ENCODE results near the gene ARPP21.
"Not testable (repeated sequence)": the region's sequence is repeated elsewhere in the genome, so short reads cannot be mapped to it uniquely, and the experiment has no call there.

Gene ARPP21

DNA sequence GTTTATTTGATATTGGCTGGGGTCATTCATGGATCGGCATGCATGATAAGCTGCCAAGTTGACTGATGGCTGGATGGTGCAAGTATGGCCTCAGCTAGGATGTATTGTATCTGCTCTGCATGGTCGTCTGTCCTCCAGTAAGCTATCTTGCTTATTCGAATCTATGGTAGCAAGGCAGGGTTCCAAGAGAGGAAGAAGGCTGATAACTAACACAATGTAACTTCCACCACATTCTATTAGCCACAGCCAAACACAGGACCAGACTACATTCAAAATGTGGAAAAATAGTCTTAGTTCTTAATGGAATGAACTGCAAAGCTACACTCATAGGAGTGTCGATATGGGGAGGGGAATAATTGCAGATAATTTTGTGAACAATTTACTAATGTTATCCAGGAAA is 175.2 kb downstream of the ARPP21 start:
- Histone ChIP-seq H3K36me3 (no peaks in the 10 kb centered on the region), H3K27me3 (ENCODE audit: insufficient read depth, low read depth, severe bottlenecking) (no peaks in the 10 kb centered on the region), H3K27ac (no peak overlapping the region), H3K4me3 (ENCODE audit: low read depth, low read length) (no peak overlapping the region), H3K9me3 (ENCODE audit: severe bottlenecking) (peaks cover 3% of the 10 kb centered on the region)
- DNase-seq = no peak
- TF ChIP-seq, protein P1, sequence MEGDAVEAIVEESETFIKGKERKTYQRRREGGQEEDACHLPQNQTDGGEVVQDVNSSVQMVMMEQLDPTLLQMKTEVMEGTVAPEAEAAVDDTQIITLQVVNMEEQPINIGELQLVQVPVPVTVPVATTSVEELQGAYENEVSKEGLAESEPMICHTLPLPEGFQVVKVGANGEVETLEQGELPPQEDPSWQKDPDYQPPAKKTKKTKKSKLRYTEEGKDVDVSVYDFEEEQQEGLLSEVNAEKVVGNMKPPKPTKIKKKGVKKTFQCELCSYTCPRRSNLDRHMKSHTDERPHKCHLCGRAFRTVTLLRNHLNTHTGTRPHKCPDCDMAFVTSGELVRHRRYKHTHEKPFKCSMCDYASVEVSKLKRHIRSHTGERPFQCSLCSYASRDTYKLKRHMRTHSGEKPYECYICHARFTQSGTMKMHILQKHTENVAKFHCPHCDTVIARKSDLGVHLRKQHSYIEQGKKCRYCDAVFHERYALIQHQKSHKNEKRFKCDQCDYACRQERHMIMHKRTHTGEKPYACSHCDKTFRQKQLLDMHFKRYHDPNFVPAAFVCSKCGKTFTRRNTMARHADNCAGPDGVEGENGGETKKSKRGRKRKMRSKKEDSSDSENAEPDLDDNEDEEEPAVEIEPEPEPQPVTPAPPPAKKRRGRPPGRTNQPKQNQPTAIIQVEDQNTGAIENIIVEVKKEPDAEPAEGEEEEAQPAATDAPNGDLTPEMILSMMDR (IDR thresholded peaks at IDR 0.05; ENCODE audit: low read depth, low read length) = no peak

DNA sequence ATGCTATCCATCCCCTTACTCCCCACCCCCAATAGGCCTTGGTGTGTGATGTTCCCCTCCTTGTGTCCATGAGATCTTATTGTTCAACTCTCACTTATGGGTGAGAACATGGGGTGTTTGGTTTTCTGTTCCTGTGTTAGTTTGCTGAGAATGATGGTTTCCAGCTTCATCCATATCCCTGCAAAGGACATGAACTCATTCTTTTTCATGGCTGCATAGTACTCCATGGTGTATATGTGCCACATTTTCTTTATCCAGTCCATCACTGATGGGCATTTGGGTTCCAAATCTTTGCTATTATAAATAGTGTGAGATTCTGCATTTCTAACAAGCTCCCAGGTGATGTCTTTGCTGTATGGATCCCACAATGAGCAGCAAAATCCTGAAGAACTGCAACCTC is 176.5 kb downstream of the ARPP21 start:
- not testable (repeated sequence) for DNase-seq; H3K4me3 ChIP-seq (ENCODE audit: low read depth, low read length); H3K27ac ChIP-seq; H3K9me3 ChIP-seq (ENCODE audit: severe bottlenecking); H3K27me3 ChIP-seq (ENCODE audit: insufficient read depth, low read depth, severe bottlenecking); H3K36me3 ChIP-seq

DNA sequence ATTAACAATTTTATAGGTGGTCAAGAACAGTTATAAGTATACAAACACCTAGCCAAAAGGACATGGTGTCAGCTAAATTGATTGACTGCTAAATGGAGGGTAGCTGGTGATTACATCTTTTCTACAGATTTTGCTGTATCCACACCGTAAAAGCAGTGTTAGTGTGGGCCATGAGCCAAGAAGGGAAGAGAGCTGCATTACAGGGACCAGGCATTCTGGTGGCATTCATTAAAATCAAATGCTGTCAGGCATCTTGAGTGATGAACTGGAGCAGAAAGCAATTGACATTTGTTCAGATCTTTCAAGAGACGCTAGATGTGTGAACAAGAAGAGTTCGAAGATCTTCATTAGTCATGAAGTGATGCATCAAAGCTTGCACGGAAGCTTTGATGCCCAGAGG is 177.9 kb downstream of the ARPP21 start:
- Histone ChIP-seq H3K9me3 (ENCODE audit: severe bottlenecking) (peaks cover 3% of the 10 kb centered on the region), H3K36me3 (no peaks in the 10 kb centered on the region), H3K27ac (no peak overlapping the region), H3K27me3 (ENCODE audit: insufficient read depth, low read depth, severe bottlenecking) (no peaks in the 10 kb centered on the region), H3K4me3 (ENCODE audit: low read depth, low read length) (no peak overlapping the region)
- TF ChIP-seq, protein P1 (IDR thresholded peaks at IDR 0.05; ENCODE audit: low read depth, low read length) = no peak
- DNase-seq = no peak

DNA sequence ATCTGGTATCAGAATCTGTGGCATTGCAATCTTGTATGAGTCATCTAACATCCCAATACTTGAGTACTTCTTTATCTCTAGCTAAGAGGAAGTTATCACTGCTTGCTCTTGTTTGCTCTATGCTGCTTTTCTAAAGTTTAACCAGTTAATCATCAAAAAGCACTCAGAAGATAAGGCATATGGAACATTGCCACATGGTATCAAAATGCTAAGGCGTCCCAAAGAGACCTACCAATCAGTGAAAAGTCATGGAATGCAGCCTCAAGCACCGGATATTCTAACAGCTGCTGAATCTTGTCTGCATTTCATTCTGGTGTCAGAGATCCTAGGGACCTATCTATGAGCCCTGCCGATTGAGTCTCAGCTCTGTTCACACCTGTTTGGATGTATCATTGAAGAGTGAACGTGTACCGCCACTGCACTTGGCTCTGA is 192.8 kb downstream of the ARPP21 start:
- Histone ChIP-seq H3K36me3 (no peaks in the 10 kb centered on the region), H3K9me3 (ENCODE audit: severe bottlenecking) (no peaks in the 10 kb centered on the region), H3K27ac (no peak overlapping the region), H3K4me3 (ENCODE audit: low read depth, low read length) (no peak overlapping the region), H3K27me3 (ENCODE audit: insufficient read depth, low read depth, severe bottlenecking) (no peaks in the 10 kb centered on the region)
- DNase-seq = no peak
- TF ChIP-seq, protein P1 (IDR thresholded peaks at IDR 0.05; ENCODE audit: low read depth, low read length) = no peak

Measured in WERI-Rb-1 (cell line).